Heart right ventricle (tissue), 16 donors: ENCODE measurements around the gene SLC6A8. TPM values are rescaled to one million over a fixed set of nuclear protein-coding genes. Genes with fewer than 3 reads are reported as not detected.

ENCODE experiments used
- ATAC-seq, 8 donors: fragments of 200-7000 bp; cut with Tn5 transposase; one replicate each; pipeline ENCODE4 v1.9.1; 2020; ENCODE audit warnings: mild to moderate bottlenecking in 8 of 8, moderate library complexity in 8 of 8, moderate number of reproducible peaks in 1 of 8
- DNase-seq, 2 donors: peaks; one replicate each; pipeline ENCODE4 v3.0.0-alpha.2; 2020
- H3K27ac ChIP-seq, 10 donors: fragments of 200-600 bp; sonication (generic) in 2 of 10; one replicate each; pipeline versions ENCODE4 v1.5.0 to v1.8.0; 2020 to 2022; ENCODE audit warnings: mild to moderate bottlenecking in 3 of 10
- H3K27me3 ChIP-seq, 7 donors: fragments of 200-600 bp; one replicate each; pipeline ENCODE4 v1.8.0; 2021 to 2022; ENCODE audit warnings: mild to moderate bottlenecking in 2 of 7
- H3K36me3 ChIP-seq, 9 donors: fragments of 200-600 bp; sonication (generic) in 1 of 9; one replicate each; pipeline versions ENCODE4 v1.5.0 to v1.8.0; 2020 to 2022; ENCODE audit warnings: mild to moderate bottlenecking in 2 of 9
- H3K4me1 ChIP-seq, 9 donors: fragments of 200-600 bp; sonication (generic) in 1 of 9; one replicate each; pipeline versions ENCODE4 v1.5.0 to v1.8.0; 2020 to 2022; ENCODE audit warnings: mild to moderate bottlenecking in 4 of 9
- H3K4me3 ChIP-seq, 10 donors: fragments of 200-600 bp; sonication (generic) in 2 of 10; one replicate each; pipeline versions ENCODE4 v1.5.0 to v1.8.0; 2020 to 2022; ENCODE audit warnings: mild to moderate bottlenecking in 7 of 10, moderate library complexity in 2 of 10
- H3K9me3 ChIP-seq, 11 donors: fragments of 200-600 bp in 10 of 11; sonication (generic) in 2 of 11; one replicate each; pipeline versions ENCODE4 v1.5.0 to v1.8.0; 2013 to 2022; ENCODE audit warnings: mild to moderate bottlenecking in 2 of 11, control low read depth in 1 of 11, moderate library complexity in 1 of 11
- WGBS, 2 donors: extraction: QIAGEN DNeasy Blood & Tissue Kit; methylation state at CpG; one replicate each; pipeline ENCODE4 v1.1.7; 2013; ENCODE audit warnings: inconsistent platforms in 1 of 2; 5-methylcytosine and 5-hydroxymethylcytosine counted together
- intact Hi-C, 10 donors: fragments of 100-400 bp; cut with DNase I; formaldehyde crosslinking; loops; one replicate each; pipeline versions ENCODE4 v1.11.1 to v1.14.2; 2022
- polyA plus RNA-seq, 2 donors: library from polyadenylated mRNA; stranded (reverse); fragments of 200-250 nt; gene quantifications; one replicate each; pipeline ENCODE4 v1.2.3, GENCODE V29; 2013
- total RNA-seq, 10 donors: library from RNA; stranded (reverse); fragmentation: NEBNext Ultra II Directional in 3 of 10; extraction: Animal tissue kit (Norgen Biotek cat#: 25700) in 3 of 10; gene quantifications; one replicate each; pipeline versions ENCODE4 v1.2.1 to v1.2.4, GENCODE V29; 2021 to 2023
- TF ChIP-seq, protein P1 (sequence below), 9 donors: fragments of 200-600 bp; sonication (generic) in 2 of 9; IDR thresholded peaks; one replicate each; pipeline versions ENCODE4 v1.5.0 to v1.8.0; 2021 to 2022; ENCODE audit warnings: antibody characterized with exemption in 9 of 9, mild to moderate bottlenecking in 5 of 9, moderate library complexity in 1 of 9
- donor health status: Arrhythmogenic right ventricular cardiomyopathy.
- donor health status: ischemic (EF 13 %, LVEDD 7.1; RV severe dilation, severe dysfunction).
- donor health status: healthy with polysubstance abuse.
- donor health status: DM: no; HTN: yes; CAD: no.
- donor health status: DM: no; HTN: no; CAD: no.
- donor health status: ischemic (EF 25% LVEDD 6.9; RV normal size, moderate dysfunction).
- donor health status: ischemic (EF 25% LVEDD 5.7; RV mildly dilated, moderate dysfunction).
- donor health status: healthy.
- donor health status: DM: yes; HTN: yes; CAD: no.
- donor health status: Ischemic cardiomyopathy.
- donor health status: ischemic (EF 35%, LVEDD 5.7; RV mildly dilated, moderate dysfunction).
- donor health status: nonischemic (EF 11% LVEDD 7.7; RV severe dilation, severe dysfunction).
- donor health status: DM: yes; HTN: yes; CAD: no.
- donor health status: PGD.
- donor health status: ischemic (EF 29% LVEDD 5.4; RV normal size, mild dysfunction).
- donor health status: nonischemic (EF 23%, LVEDD 6.1; RV moderate dilation, normal function).

SLC6A8 gene
- total and polyA plus RNA-seq, 12 donors = 128 to 238 (median 176) TPM

DNA sequence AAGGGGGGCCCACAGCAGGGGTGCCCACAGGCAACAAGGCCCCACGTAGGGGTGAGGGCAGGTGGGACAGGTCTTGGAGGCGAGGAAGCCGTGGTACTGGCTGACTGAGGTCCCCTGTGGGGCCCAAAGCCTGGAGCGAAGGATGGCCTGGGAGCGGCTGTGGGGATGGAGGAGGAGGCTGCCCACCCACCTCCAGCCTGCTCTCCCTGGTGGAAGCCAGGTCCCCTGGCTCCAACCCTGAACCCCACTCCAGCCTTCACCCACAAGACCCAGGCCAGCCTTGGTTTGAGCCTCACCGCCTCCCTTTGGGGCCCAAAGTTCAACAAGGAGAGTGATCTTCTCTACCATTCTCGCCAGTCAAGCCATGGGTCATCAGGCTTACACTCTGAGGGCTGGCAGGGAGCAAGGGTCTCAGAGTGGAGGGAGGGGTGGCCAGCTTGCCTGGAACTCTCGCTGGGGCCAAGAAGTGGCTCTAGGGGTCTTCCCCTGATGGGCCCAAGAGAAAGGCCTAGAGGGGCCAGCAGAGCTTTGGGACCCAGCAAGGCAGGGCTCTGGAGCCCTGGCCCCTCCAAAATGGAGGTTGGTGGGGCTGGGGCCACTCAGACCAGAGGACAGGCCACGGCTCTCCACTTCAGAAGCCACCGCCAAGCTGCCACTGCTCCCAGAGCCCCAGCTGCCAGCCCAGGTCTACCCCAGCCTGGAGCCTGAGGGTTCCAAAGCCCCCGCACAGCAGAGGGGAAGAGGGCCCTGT is 19.1 kb upstream of the SLC6A8 start:
- ATAC-seq (peak in 1 of 8 donors; percentile 2), DNase-seq (no peak)
- TF ChIP-seq, protein P1, sequence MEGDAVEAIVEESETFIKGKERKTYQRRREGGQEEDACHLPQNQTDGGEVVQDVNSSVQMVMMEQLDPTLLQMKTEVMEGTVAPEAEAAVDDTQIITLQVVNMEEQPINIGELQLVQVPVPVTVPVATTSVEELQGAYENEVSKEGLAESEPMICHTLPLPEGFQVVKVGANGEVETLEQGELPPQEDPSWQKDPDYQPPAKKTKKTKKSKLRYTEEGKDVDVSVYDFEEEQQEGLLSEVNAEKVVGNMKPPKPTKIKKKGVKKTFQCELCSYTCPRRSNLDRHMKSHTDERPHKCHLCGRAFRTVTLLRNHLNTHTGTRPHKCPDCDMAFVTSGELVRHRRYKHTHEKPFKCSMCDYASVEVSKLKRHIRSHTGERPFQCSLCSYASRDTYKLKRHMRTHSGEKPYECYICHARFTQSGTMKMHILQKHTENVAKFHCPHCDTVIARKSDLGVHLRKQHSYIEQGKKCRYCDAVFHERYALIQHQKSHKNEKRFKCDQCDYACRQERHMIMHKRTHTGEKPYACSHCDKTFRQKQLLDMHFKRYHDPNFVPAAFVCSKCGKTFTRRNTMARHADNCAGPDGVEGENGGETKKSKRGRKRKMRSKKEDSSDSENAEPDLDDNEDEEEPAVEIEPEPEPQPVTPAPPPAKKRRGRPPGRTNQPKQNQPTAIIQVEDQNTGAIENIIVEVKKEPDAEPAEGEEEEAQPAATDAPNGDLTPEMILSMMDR (IDR thresholded peaks at IDR 0.05) = no peak
- Histone ChIP-seq H3K4me3 (no peak overlapping the region), H3K27ac (no peak overlapping the region), H3K4me1 (no peaks in the 10 kb centered on the region), H3K27me3 (peaks cover 0 to 40% (median 2%) of the 10 kb centered on the region in 7 donors), H3K9me3 (peaks cover 0 to 4% (median 0%) of the 10 kb centered on the region in 11 donors), H3K36me3 (no peaks in the 10 kb centered on the region)
- intact Hi-C loops = loop anchor here in 9 of 10 donors (2.0 to 10.0 kb wide), 11 partner anchors 54 to 724 kb away; no protein-coding TSS in a partner anchor
- WGBS, 2 donors = 87 to 91% methylated on average over 10 to 11 of the region's 11 CpGs

DNA sequence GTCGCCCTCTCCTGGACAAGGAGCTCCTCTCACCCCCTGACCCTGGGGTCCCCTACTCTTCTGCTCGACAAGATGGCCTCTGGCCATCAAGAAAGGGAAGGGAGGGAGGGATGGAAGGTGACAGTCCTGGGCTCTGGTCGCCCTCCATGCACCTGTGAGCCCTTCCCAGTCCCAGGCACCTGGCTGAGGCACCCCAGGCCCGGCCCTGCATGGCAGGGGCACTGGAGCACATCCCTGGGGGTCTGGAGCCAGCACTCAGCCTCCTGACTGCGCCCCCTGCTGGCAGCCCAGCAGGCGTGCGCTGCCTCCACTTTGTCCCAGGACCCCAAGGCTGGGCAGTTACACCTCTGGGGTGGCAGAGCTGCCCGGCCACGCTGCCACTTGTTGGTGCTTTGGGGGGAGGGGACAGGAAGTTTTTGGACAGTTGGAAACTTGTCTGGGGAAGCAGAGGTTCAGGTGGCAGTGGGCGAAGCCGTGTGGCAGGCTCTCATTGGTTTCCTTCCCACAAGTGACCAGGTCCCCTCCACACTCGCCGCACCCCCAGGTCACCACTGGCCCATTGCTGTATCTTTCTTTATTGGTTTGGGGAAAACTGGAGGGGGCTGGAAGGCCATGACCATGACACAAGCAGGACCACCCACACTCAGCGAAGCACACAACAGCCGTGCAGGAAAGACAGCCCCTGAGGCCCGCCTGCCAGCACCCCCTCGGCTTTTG is 18.4 kb upstream of the SLC6A8 start:
- Histone ChIP-seq H3K27me3 (peaks cover 0 to 40% (median 4%) of the 10 kb centered on the region in 7 donors), H3K4me3 (no peak overlapping the region), H3K4me1 (no peaks in the 10 kb centered on the region), H3K27ac (no peak overlapping the region), H3K36me3 (no peaks in the 10 kb centered on the region), H3K9me3 (peaks cover 0 to 4% (median 0%) of the 10 kb centered on the region in 11 donors)
- 59 to 60% methylated on average over 15 to 17 of the region's 17 CpGs for WGBS, 2 donors
- DNase-seq (no peak), ATAC-seq (peak in 2 of 8 donors; percentile 46 to 49)
- intact Hi-C loops = loop anchor here in 9 of 10 donors (2.0 to 10.0 kb wide), 11 partner anchors 55 to 725 kb away; no protein-coding TSS in a partner anchor
- TF ChIP-seq, protein P1 (IDR thresholded peaks at IDR 0.05) = peak; percentile 38 to 84 (median 68)

DNA sequence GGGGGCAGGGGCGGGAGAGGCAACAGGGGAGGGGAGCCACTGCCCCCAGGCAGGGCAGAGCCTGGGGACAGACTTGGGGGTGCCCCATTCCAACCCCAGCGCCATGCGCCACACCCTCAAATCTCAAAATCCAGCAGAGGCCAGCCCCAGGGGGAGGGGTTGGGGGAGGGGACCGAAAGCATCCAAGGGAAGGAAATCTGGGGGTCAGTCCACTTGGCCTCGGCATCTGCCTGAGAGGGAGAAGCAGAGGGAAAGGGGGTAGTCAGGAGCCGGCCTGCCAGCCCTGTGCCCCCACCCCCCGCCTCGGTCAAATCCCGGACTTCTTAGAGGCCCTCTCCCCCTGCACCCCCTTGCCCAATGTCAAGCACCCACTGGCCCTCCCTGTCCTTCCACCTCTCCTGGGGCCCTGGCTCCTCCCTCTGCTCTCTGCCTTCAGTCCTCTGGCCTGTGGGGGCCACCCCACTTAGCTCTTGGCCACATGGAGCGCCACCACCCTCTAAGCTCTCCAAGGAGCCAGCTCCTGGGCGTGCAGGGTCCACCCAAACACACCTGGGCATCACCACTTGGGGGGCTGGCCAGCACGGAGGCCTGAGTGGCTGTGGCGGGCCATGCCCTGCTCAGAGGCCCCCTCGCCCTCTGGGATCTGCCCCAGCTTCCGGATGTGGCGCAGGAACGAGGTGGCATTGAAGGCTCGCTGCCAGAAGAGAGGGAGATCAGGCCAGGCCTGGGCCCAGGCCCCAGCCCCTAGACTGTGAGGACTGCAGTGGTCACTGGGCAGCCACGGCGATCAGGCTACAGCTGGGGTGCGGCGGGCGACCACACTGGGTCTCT is 17.6 kb upstream of the SLC6A8 start:
- TF ChIP-seq, protein P1 (IDR thresholded peaks at IDR 0.05) = no peak
- peaks cover 0 to 40% (median 6%) of the 10 kb centered on the region in 7 donors for H3K27me3 ChIP-seq
- 87 to 90% methylated on average over 7 to 23 of the region's 23 CpGs for WGBS, 2 donors
- no peaks in the 10 kb centered on the region for H3K4me1 ChIP-seq
- H3K4me3 ChIP-seq = no peak overlapping the region
- intact Hi-C loops = loop anchor here in 9 of 10 donors (2.0 to 10.0 kb wide), 12 partner anchors 55 to 725 kb away; no protein-coding TSS in a partner anchor
- peaks cover 0 to 1% (median 0%) of the 10 kb centered on the region in 11 donors for H3K9me3 ChIP-seq
- no peak for ATAC-seq
- H3K36me3 ChIP-seq = no peaks in the 10 kb centered on the region
- no peak for DNase-seq
- H3K27ac ChIP-seq = no peak overlapping the region
